Mesenteric fat pad (tissue), 1 donor: ENCODE results near the gene CEP250. TPM values are rescaled to one million over a fixed set of nuclear protein-coding genes. Genes with fewer than 3 reads are reported as not detected.

Source experiments
- DNase-seq: peaks from one replicate; pipeline ENCODE4 v3.0.0-alpha.2; 2020; ENCODE audit warnings: low spot score
- microRNA-seq: library from miRNA; unstranded; fragments of <30 nt; microRNA quantifications from one replicate; pipeline ENCODE4 v1.2.0, GENCODE V29; 2020; ENCODE audit warnings: borderline number of aligned reads
- total RNA-seq: library from RNA; stranded (reverse); fragmentation: NEBNext Ultra II Directional; extraction: Animal tissue kit (Norgen Biotek cat#: 25700); gene quantifications from one replicate; pipeline ENCODE4 v1.2.1, GENCODE V29; 2021
- donor health status: DM: yes; HTN: yes; CAD: no.

CEP250 gene
- total RNA-seq, 1 donor from 2014 or later: 19.3 TPM

GRCh38 chr20:35559042-35559693, 103.8 kb downstream of the CEP250 start:
- DNase-seq: peak; percentile 89

DNA sequence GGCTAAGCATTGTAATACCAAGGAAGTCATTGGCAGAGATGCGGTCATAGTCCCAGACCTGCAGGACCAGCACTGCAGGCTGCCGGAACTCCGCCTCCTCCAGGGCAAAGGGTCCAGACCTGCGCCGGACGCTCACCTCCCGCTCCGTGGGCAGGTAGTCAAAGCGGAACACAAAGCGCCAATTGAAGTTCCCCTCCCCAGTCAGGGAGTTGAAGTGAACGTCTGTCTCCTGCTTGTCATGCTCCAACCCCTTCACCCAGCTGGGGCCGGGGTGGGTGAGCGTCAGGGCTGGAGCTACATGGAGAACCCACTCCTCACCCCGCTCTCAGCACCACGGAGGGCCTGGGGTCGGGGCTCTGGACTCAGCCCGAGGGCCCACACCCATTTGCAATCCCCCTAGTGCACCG, 104.7 kb downstream of the CEP250 start:
- DNase-seq: no peak

DNA sequence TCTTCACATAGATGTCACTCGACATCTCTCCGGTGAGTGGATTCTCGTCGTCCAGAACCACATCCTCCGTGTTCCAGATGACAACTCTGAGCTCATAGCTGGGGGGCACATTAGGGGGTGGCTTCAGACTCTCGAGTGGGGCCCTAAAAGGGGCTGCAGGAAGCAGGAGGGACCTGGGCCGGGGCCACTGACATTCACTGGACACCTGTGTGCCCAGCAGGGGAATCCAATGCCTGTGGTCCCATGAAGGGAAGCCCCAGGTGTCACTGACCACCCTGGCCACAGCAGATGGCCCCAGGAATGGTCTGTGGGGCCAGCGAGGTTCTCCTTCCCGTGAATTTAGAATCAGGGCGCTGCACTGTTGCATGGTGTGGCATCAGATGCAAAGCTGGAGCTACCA, 105.1 kb downstream of the CEP250 start:
- no peak for DNase-seq

DNA sequence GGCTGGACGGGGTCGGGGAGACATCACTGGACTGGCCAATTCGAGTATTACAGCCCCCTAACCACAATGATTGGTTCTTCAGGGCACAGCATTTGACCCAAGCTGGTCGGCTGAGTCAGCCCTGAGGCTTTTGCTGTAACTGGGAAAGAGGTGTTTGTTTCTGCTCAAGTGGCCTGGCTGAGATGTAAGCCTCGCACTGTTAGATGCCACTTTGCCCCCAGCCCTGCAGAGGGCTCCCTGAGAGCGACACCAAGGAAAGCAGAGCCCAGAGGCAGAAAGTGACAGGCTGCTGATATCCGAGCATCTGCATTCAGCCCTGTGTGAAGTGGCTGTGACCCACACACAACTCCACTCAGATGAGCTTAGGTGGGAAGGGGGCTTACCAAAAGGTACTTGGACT, 105.9 kb downstream of the CEP250 start:
- DNase-seq: no peak

DNA sequence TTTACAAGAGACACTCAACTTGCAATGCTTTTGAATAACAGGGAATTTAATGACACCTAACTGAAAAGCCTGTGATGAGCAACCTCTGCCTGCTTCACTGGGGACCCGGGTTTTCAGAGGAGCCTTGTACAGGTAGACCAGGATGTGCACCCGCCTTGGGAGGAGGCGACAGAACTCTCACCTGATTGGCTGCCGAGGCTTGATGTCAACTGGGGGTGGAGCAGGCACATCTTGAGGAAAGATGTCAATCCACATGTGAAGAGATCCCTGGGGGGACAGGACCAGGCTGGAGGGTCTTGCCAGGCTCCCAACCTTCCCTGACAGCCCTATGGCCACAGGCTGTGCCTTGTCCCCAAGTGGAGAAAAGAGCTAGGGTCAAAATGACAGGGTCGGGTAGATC, 106.3 kb downstream of the CEP250 start:
- DNase-seq: no peak

DNA sequence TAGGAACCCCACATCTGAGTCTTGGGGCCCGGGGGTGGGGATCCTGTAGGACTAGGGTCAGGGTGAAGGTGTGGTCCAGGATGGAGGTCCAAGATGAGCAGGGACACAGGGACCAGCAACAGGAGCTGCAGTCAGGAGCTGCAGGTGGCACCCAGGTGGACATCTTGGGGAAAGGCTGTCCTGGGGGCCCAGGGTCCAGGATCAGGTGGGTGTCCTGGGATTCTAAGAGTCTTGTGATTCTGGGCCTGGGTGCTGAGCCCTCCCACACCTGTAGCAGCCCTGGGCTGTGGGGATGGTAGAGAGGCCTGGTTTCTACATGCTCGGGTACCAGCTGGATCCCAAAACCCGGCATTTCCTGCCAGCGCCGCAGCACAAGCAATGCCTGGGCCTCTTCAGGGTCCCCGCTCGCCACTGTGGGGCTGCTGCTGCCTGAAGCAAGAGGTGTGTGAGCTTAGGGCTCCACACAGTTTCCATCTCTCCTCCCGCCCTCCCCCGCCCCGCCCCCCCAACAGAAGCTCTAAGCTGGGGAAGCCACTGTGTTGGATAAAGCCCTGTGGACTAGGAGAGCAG, 107.2 kb downstream of the CEP250 start:
- DNase-seq: no peak

GRCh38 chr20:35563834-35564233, 108.4 kb downstream of the CEP250 start:
- no peak for DNase-seq

- no peak for DNase-seq
Measured at GRCh38 chr20:35564905-35565304, 109.5 kb downstream of the CEP250 start.

GRCh38 chr20:35568645-35569044, 113.2 kb downstream of the CEP250 start:
- no peak for DNase-seq

Small RNA genes within 50 kb of the gene (microRNA-seq; reads per million reads assigned to microRNA genes)
- gene MIR1289-1: not detected

Other genes starting within 250 kb of the CEP250 start
- gene MMP24, start 228.9 kb upstream of the CEP250 start, total RNA-seq: 0.35 TPM
- gene MMP24OS, start 177.5 kb upstream of the CEP250 start, total RNA-seq: 87.6 TPM
- gene EIF6, start 170.8 kb upstream of the CEP250 start, total RNA-seq: 93.1 TPM
- not detected for gene FAM83C, start 163.2 kb upstream of the CEP250 start, total RNA-seq
- gene UQCC1, start 43.6 kb upstream of the CEP250 start, total RNA-seq: 37.7 TPM
- gene GDF5, start 17.4 kb upstream of the CEP250 start, total RNA-seq: 2.7 TPM
- gene C20orf173, start 74.1 kb downstream of the CEP250 start, total RNA-seq: not detected
- gene ERGIC3, start 86.5 kb downstream of the CEP250 start, total RNA-seq: 138 TPM
- gene SPAG4, start 160.2 kb downstream of the CEP250 start, total RNA-seq: 2.2 TPM
- 126 TPM for gene CPNE1, start 209.3 kb downstream of the CEP250 start, total RNA-seq
- 73.4 TPM for gene RBM12, start 209.3 kb downstream of the CEP250 start, total RNA-seq
- 23.5 TPM for gene NFS1, start 243.8 kb downstream of the CEP250 start, total RNA-seq
- gene ROMO1, start 243.8 kb downstream of the CEP250 start, total RNA-seq: 141 TPM